HG03103 (cell line): ENCODE data around the gene AMN.

Source experiments
- ATAC-seq: cut with Tn5 transposase; IDR thresholded peaks from one replicate; pipeline ENCODE4 v1.9.1; 2021; ENCODE audit warnings: low read depth; ENCODE audit not compliant: unreplicated experiment

The AMN gene

GRCh38 chr14:102898776-102899515 lies 23.5 kb upstream of the AMN start:
- ATAC-seq: no peak

GRCh38 chr14:102899516-102899900 lies 23.0 kb upstream of the AMN start:
- ATAC-seq: no peak

GRCh38 chr14:102900631-102901571 lies 21.6 kb upstream of the AMN start:
- ATAC-seq: peak; percentile 45

GRCh38 chr14:102901633-102902032 lies 20.8 kb upstream of the AMN start:
- ATAC-seq: peak; percentile 71

GRCh38 chr14:102902086-102902485 lies 20.4 kb upstream of the AMN start:
- ATAC-seq: no peak

GRCh38 chr14:102902523-102903247 lies 19.8 kb upstream of the AMN start:
- no peak for ATAC-seq

- ATAC-seq: no peak
Measured at GRCh38 chr14:102903248-102903888, 19.1 kb upstream of the AMN start.

GRCh38 chr14:102903889-102904512 lies 18.5 kb upstream of the AMN start:
- ATAC-seq: no peak

- no peak for ATAC-seq
Measured at GRCh38 chr14:102905116-102906108, 17.1 kb upstream of the AMN start.

- no peak for ATAC-seq
Measured at GRCh38 chr14:102906616-102907302, 15.7 kb upstream of the AMN start.

GRCh38 chr14:102907303-102907844 lies 15.1 kb upstream of the AMN start:
- ATAC-seq: no peak

- no peak for ATAC-seq
Measured at GRCh38 chr14:102907980-102908730, 14.3 kb upstream of the AMN start.

GRCh38 chr14:102908766-102909455 lies 13.6 kb upstream of the AMN start:
- no peak for ATAC-seq

- no peak for ATAC-seq
Measured at GRCh38 chr14:102909462-102909861, 13.0 kb upstream of the AMN start.

- no peak for ATAC-seq
Measured at GRCh38 chr14:102909911-102910310, 12.6 kb upstream of the AMN start.

GRCh38 chr14:102910442-102910841 lies 12.0 kb upstream of the AMN start:
- ATAC-seq: no peak

- no peak for ATAC-seq
Measured at GRCh38 chr14:102911541-102911951, 10.9 kb upstream of the AMN start.
